Activated gamma-delta T cell treated with anti-CD3 and anti-CD28 coated beads, Interleukin-2, amount 50 U/mL, for 16 hours (primary cell): ENCODE data around the gene PARL.

Experiments
- DNase-seq: peaks from one replicate; pipeline ENCODE4 v3.0.0-alpha.2; 2020; ENCODE audit warnings: low read depth

Gene PARL, protein sequence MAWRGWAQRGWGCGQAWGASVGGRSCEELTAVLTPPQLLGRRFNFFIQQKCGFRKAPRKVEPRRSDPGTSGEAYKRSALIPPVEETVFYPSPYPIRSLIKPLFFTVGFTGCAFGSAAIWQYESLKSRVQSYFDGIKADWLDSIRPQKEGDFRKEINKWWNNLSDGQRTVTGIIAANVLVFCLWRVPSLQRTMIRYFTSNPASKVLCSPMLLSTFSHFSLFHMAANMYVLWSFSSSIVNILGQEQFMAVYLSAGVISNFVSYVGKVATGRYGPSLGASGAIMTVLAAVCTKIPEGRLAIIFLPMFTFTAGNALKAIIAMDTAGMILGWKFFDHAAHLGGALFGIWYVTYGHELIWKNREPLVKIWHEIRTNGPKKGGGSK

GRCh38 chr3:183884427-183885296 is at the start of gene PARL:
Gene PARL, minus strand, starts transcription at chr3:183884880. Its CDS starts 34 bp downstream, at chr3:183884846.
- peak; percentile 97 for DNase-seq

- DNase-seq = no peak
Observed at GRCh38 chr3:183933160-183933559, 48.5 kb upstream of the PARL start.

- DNase-seq = no peak
Observed at GRCh38 chr3:183931881-183932280, 47.2 kb upstream of the PARL start.

DNA sequence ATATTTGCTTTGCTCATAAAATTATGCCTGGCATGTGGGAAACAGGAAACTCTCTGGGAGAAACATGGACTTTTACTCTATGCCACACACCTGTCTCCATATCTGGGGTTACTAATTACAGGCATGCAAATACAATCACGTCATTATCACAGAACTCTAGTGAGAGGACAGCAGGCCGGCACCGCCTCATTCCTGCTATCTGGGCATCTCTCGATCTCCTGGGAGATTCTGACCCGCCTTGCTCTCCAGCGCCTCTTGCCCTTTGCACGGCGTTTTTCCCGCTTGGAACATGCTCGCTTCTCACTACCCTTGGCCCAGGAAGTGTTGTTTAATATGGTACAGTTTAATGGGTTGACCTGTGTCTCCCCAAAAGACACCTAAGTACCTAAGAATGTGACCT is 45.4 kb upstream of the PARL start:
- DNase-seq = no peak

GRCh38 chr3:183927059-183927458 is 42.4 kb upstream of the PARL start:
- DNase-seq = no peak

DNA sequence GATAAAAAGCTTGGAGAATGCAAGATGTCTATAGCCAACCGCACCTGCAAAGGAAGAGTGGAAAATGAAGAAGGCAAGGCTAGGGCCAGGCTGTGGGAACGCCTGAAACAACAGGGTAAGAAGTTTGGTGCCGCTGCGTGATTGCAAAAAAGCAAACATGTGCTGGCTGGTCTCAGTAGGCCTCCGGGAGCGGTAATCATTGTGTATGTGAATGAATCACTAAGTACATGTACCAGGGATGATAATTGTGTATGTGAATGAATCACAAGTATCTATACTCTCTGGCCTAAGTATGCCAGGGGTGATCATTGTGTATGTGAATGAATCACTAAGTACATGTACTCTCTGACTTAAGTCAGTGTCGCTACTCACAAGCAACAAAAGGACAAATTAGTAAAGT is 40.3 kb upstream of the PARL start:
- no peak for DNase-seq

DNA sequence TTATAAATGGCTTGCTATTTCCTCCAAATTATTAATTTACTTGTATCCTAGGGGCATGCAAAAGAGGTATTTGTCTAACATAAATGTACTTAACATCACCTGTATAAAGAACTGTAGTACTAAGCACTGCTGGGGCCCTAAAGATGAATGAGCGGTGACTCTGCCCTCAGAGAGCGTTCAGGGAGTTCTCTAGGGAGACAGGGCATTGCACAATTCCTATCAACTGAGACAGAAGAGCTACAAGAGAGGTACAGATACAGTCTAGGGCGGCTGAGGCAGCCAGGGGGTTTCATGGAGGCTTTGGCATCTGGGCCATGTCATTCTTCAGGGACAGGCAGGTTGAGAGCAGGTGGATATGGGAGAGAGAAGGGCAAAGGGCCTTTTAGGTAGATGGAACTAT is 39.9 kb upstream of the PARL start:
- no peak for DNase-seq

DNA sequence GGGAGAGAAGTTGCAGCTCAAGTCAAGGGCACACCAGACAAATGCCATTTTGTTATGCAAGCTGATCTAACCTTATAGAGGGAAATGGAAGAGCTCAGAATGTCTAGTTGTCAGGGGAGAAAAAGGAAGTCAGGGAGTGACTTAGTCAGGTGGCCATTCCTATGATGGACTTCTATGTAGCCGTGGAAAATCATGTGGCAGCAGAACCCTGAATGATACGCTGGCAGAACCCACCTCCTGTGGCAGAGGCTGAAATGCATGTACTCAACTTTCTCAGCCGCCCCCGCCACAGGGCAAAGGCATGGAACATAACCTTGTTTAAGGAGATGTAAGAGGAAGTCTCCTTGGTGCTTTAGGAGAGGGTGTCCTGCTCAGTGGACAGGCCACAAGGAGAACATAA is 37.7 kb upstream of the PARL start:
- DNase-seq = no peak

DNA sequence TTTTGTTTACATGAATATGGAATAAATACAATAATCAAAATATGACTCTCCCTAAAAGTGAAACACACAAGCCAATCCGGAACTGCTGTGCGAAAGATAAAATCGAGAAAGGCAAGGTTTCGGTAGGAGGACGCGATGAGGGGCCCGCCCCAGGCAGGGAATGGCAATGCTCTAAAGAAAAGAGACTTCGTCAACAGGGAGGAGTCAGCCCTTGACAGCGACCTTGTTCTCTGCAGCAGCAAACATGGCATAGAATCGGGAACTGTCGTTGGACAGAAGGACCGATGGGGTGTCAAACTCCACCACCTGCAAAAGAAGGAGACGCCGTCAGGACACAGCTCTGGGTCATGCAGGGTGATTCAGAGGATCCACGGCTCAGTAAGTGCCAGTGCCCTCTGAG is 36.4 kb upstream of the PARL start:
- no peak for DNase-seq

GRCh38 chr3:183920416-183920815 is 35.7 kb upstream of the PARL start:
- DNase-seq = no peak

- DNase-seq = no peak
Observed at GRCh38 chr3:183918178-183918577, 33.5 kb upstream of the PARL start.

- no peak for DNase-seq
Observed at GRCh38 chr3:183917776-183918175, 33.1 kb upstream of the PARL start.

DNA sequence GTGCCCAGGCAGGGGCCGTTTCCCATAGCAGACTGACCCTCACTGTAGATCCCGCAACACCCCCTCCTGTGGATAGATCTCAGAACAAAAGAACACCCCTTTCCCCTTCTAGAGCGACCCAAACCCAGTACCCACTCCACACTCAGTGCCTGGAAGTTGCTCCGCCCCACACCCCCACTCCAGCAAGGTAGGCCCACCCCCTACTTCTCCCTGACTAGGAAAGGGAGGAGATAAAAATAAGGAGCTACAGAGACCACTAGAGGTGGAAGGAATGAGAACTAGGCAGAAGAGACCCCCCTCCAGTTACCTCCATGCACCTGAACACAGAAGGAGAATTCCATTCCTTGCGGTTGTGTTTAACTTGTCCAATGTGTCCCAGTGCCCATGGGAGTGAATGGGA is 30.2 kb upstream of the PARL start:
- no peak for DNase-seq

DNA sequence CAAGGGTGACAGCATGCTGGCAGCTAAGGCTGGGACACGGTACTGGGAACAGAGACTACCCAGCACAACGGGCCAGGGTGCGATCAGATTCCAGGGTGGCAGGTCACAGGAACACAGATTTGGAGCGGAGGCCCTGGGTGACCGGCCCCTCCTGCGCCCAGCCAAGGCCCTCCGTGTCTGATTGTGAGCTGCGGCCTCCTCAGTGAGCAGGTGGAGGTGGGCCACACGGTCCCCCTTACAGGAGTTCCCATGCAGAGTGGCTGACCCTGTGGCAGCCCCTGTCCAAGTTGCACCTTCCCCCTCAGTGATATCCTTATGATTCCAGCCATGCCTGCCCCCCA is 28.9 kb upstream of the PARL start:
- DNase-seq = no peak

DNA sequence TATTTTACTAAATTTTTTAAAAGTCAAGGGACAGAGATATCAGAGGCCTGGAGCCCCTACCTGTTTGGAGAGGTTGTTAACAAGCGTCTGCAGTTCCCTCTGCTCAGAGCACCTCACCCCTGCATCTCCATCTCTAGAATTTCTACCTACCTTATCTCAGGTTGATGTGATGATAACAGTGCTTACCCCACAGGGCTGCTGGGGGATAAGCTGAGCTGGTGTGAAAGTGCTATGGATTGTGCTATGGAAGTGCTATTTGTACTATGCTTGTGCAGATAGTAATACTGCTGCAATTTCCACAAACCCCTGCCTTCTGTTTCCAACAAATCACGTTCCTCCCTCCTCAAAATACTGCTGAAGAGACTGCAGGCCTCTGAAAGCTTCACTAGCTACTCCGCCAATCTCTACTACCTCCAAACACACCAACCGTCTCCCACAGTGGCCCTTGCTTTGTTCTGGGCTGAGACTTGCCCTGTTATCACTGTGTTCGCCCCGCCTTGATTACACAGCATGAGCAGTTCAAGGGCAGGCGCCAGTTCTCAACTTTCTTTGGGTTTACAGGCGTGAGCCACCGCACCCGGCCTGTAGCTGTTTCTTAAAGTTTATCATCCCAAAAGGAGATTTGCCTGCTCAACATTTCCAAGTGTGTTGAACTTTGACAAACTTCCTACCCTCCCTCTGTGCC is 28.4 kb upstream of the PARL start:
- DNase-seq = no peak

DNA sequence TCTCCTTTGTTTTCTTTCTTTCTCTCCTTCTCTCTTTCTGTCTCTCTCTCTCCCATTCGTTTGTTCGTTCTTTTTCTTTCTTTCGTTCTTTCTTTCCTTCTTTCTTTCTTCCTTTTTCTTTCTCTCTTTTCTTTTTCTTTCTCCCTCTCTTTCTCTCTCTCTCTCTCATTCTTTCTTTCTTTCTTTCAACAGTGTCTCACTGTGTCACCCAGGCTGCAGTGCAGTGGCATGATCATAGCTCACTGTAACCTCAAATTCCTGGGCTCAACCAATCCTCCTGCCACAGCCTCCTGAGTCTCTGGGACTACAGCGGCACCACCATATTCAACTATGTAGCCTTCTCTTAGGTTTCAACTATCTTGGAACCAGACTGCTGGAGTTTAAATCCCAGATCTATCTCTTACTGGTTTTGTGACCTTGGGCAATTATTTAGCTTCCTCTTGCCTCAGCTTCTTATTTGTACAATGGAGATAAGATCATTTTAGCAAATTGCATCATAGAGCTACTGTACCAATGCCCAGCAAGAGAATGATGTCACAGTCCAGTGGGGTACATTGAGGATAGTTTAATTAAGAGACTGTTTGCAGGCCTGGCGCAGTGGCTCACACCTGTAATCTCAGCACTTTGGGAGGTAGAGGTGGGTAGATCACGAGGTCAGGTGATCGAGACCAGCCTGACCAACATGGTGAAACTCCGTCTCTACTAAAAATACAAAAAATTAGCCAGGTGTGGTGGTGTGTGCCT is 27.3 kb upstream of the PARL start:
- DNase-seq = no peak

DNA sequence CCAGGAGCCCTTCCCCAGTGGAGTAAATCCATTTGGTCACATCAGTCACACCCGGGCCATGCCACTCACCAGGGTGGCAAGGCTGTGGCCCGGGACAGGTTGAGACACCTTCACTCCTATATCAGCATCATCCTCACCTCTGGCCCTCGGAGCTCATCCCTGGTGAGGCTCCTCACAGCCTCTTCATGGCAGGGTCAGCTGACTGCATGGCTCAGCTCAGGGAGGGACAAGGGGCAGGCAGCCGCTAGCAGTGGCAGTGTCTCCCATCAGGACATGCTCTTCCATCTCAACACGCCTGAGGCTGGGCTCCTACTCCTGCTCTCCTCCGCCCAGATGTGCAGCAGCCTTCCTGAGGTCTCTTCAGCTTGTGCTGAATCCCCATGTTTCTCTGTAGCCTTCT is 26.4 kb upstream of the PARL start:
- no peak for DNase-seq

DNA sequence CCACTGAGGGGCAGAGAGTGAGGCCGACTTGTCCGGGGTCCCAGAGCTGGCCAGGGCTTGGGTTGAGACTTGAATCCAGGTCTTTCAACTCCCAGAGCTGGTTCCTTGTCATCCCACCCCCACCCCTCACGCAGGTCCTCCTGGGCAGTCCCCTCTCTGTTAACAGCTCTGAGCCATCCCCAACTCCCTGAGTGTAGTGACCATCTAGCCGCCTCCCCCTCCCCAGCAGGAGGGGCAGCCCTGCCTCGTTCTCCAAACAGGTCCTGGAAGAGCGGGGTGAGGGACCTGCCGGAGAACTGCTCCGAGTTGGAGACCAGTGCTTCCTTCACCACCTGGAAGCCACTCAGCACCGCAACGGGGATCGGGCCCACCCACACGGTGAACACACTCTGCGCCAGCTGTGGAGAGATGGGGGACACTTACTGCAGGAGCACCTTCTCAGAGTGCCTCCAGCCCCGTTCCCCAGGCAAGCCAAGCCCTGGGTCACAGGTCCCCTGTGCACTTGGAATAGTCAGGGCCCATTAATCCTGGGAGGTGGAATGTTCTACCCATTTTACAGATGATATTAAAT is 24.4 kb upstream of the PARL start:
- DNase-seq = no peak

DNA sequence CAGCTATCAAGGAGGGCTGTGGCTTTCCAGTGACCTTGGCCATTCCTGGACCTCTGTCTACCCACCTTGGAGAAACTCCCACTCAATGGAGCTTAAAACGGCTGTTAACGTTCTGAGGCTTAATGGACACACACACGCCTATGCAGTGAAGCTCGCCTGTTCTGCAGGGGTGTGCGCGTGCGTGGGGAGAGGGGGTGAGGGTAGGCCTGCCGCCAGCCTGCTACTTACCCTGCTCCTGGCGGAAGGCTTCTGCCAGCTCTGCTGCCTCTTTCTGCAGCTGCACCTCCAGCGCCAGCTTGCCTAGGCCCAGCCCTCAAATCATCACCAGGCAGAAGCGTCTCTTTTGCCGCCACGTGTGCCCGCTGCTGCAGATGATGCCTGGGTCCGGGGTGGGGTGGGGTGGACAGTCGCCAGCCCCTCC is 23.2 kb upstream of the PARL start:
- DNase-seq = no peak

DNA sequence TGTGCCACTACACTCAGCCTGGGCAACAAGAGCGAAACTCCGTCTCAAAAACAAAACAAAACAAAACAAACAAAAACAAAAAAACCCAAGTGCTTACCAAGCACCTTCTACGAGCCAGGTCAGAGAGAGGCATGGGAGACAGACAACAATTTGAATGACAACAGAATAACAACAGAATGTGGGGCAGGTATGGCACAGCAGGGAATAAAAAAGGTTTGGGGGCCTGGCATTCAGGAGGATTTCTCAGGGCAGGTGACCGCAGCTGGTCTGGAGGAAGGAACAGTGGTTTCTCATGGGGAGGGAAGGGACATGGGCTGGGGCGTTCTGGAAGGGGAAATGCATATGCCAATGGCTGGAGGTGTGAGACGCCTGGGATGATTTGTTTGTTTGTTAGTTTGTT is 22.5 kb upstream of the PARL start:
- no peak for DNase-seq

DNA sequence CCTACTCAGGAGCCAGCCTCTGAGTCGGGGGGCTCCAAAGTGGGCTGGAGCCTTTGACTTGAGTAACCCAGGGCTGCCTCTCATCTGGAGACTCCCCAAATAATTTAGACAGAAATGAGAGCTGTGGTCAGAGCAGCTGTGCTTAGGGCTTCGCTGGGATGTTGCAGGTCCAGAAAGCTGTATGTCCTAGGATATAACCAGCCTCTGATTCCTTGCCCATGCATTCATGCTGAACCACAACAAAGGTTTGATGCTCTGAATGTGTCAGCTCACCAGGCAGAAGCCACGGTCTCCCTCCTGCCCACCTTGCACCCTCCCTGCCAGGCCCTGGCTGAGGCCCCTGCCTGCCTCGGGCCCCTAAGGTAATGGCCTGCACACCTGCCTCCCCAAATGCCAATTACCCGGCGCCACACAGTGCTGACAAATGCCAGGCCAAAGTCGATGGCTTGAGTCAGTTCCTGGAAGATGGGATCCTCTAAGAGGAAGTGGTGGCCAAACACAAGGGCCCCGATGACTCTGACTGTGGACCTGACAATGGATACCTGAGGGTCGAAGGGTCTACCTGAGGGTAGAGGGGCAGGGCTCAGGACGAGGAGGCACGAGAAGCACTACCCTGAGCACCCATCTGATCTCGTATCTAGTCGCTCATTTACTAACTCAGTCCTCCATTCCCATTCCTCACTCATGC is 21.7 kb upstream of the PARL start:
- no peak for DNase-seq
